HG02943 (cell line): ENCODE data around the gene SULT1A1.
"Not testable (repeated sequence)": the region's sequence is repeated elsewhere in the genome, so short reads cannot be mapped to it uniquely, and the experiment has no call there.

ENCODE experiments used
- ATAC-seq: cut with Tn5 transposase; IDR thresholded peaks from one replicate; pipeline ENCODE4 v1.9.1; 2021; ENCODE audit warnings: mild to moderate bottlenecking, low read depth, moderate library complexity; ENCODE audit not compliant: unreplicated experiment

The SULT1A1 gene

DNA sequence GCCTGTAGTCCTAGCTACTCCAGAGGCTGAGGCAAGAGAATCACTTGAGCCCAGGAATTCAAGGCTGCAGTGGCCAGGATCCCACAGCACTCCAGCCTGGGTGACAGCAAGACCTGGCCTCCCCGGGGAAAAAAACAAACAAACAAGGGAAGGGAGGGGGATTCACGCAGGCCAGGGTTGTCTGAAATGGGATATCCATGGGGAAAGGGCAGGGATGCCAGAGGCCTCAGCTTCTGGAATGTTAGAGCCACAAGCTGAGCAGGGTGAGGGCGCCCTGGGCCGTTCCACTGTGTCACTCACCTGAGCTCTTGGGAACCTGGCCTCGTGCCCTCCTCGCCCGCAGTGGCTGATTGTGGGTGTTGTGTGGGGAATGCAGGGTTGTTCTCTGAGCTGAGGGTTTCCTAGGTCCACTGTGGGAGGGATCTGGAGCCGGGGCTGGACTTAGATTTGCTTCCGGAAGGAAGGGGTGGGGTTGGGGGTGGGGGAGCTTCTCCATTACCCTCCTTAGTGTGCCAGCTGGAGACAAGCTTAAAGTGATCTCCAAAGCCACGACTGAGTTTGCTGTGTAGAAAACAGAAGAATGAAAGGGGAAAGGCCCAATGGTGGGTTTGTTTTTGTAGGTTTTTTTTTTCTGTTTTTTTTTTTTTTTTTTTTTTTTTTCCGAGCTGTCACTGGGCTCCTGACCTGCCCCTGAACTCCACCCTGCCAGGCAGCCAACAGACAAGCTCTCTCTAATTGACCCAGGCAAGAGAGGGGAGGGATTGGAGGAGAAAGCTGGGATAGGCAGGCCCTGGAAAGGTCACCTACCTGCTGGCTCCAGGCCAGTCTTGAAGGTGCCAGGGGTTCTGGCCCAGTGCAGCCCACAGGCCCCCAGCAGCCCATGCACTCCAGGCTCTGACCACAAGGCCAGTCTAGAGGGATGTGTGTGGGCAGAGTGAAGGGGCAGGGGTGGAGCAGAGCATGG lies at the start of gene SULT1A1:
Gene SULT1A1 (minus strand): TSS at position 414 of the 964 bp plus-strand sequence. CDS start 1,189 bp downstream, outside the sequence.
- no peak for ATAC-seq

- ATAC-seq = not testable (repeated sequence)
Observed at GRCh38 chr16:28639959-28640358, 30.1 kb upstream of the SULT1A1 start.

- ATAC-seq = not testable (repeated sequence)
Observed at GRCh38 chr16:28638359-28638758, 28.5 kb upstream of the SULT1A1 start.

DNA sequence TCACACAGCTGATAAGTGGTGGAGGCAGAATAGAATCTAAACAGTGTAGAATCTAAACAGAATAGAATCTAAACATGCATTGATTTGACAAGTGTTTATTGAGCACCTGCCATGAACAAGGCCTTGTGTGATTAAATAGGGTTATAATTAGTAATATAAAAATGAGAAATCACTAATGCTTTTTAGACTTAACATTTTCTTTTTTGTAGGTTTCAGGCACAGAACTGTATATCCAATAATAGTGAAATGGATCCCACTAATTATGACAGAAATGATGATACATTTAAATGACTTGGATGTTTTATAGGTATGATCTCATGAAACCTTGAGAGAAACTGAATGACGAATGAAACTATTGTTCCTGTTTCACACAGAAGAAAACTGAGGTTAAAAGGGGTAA lies 27.9 kb upstream of the SULT1A1 start, which contains the start of gene NPIPB8:
Gene NPIPB8 (plus strand): TSS at position 301 of the 400 bp plus-strand sequence. CDS start 296 bp downstream, outside the sequence.
- ATAC-seq = not testable (repeated sequence)

GRCh38 chr16:28636093-28636823 lies 26.4 kb upstream of the SULT1A1 start:
- not testable (repeated sequence) for ATAC-seq

DNA sequence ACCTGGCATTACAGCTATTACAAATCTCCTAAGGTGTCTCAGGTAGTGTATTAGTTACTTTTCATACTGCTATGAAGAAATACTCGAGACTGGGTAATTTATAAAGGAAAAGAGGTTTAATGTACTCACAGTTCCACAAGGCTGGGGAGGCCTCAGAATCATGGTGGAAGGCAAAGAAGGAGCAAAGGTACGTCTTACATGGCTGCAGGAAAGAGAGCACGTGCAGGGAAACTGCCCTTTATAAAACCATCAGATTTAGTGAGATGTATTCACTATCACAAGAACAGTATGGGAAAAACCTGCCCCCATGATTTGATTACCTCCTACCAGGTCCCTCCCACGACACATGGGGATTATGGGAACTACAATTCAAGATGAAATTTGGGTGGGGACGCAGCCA lies 21.1 kb upstream of the SULT1A1 start:
- ATAC-seq = not testable (repeated sequence)

DNA sequence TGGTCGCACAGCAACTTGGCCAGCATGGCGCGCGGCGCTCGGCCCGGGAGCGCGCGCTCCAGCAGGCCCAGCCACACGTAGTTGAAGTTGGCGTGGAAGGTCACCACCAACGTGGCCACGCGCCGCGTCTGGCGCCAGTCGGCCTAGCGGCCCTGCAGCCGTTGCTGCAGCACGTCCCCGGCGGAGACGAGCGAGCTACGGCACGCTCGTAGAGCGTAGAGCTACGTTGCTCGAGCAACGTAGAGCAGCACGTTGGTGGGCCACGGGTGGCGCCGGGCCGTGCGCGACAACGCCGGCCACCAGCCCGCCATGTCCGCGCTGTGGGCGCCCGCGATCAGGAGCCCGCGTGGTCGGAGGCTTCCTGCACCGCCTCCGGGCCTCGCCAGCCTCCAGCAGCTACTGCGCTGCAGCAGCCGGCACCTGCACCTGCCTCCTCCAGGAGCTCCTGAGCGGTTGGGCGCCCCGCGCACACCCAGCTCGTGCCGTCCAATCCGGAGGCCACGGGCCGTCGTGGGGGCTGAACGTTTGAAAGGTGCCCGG lies 13.4 kb upstream of the SULT1A1 start:
- no peak for ATAC-seq

- not testable (repeated sequence) for ATAC-seq
Observed at GRCh38 chr16:28622532-28623171, 12.8 kb upstream of the SULT1A1 start.

DNA sequence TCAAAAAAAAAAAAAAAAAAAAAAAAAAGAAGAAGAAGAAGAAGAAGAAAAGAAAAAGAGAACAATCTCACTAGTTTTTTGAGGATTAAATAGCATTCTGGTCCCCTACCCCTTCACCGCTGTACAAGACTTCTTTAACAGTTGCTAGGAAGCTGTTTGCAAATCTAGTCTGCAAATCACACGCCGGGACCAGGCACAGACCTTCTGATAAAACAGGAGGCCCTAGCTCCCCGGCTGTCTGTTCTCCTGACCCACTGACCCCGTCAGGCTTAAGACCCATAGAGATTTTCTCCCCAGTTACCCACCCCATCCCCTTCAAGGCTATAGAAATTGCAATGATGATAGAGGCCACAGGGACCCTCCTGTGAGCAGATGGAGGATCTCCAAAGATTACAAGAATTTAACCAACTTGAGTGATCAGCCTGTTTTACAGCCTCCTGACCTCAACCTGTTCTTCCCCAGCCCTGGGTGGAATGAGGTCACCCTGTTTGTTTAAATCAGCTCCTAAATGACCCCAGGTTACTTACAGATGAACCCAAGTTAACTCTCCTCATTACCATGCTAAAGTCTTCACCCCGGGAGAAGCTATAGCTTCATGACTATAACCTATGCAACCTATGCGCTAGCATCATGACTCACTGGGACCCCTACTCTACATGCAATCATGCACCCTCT lies 11.8 kb upstream of the SULT1A1 start:
- no peak for ATAC-seq

- ATAC-seq = not testable (repeated sequence)
Observed at GRCh38 chr16:28620316-28620715, 10.5 kb upstream of the SULT1A1 start.

GRCh38 chr16:28617874-28618273 lies 8.0 kb upstream of the SULT1A1 start:
- ATAC-seq = no peak

DNA sequence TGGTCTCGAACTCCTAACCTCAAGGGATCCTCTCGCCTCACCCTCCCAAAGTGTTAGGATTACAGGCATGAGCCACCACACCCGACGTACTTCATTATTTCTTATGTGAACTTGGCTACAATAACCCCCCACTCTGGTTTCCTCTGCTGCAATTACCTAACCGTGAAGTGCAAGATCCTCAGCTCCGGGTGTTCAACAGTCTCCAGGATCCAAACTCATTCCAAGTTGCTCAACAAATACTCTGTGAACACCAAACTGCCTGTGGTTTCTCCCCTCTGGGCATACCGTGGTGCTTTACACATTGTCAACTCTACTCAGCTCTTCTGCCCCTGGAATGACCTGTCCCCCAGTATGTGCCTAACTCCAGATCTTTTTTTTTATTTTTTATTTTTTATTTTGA lies 6.8 kb upstream of the SULT1A1 start:
- no peak for ATAC-seq

- ATAC-seq = not testable (repeated sequence)
Observed at GRCh38 chr16:28616224-28616577, 6.4 kb upstream of the SULT1A1 start.

DNA sequence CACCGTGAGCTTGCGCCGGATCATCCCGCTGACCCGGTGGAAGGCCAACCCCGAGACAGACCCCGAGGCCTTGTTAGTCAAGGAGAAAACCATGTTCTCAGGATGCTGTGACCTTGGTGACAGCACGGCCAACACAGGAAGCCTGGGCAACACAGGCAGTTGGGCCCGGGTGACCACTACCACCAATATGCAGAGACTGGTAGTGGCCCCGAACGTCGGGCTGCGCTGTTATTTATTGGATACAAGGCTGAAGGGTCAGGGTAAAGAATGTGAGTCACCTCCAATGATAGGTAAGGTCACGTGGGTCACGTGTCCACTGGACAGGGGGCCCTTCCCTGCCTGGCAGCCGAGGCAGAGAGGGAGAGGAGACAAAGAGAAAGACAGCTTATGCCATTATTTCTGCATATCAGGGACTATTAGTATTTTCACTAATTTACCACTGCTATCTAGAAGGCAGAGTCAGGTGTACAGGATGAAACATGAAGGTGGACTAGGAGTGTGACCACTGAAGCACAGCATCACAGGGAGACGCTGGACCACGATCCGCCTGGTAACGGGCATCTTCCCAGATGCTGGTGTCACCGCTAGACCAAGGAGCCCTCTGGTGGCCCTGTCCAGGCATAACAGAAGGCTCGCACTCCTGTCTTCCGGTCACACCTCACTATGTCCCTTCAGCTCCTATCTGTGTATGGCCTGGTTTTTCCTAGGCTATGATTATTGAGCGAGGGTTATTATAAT lies 5.8 kb upstream of the SULT1A1 start:
- ATAC-seq = not testable (repeated sequence)

DNA sequence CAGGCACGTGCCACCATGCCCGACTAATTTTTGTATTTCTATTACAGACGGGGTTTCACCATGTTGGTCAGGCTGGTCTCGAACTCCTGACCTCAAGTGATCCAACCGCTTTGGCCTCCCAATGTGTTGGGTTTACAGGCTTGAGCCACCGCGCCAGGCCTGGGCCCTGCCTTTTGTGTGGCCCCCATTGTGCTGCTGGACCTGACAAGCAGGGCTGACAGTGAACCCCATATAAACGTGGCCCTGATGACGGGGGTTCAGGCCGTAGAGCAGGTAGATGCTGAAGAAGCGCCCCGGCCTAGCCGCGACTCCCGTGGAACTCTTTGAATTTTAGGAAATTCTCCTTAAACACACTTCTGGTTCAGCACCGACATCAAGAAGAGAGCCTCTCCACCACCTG lies 4.7 kb upstream of the SULT1A1 start:
- ATAC-seq = not testable (repeated sequence)

DNA sequence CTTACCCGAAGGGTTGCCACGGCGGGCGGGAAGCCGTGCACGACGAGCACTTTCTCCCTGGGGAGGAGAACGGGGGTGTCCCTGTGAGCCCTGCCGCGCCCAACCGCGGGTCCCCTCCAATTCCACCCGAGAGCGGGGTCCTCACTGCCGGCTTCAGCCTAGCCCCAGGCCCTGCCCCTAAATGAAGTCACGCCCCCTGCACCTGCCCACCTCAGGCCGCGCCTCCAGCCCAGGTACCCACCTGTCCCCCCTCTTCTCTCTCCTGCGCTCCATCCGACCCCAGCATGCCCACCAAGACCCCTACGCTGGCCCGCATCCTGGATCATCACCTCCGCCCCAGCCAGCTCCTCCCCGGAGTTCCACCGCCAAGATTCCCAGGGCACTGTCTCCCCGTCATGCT lies 4.1 kb upstream of the SULT1A1 start:
- not testable (repeated sequence) for ATAC-seq

DNA sequence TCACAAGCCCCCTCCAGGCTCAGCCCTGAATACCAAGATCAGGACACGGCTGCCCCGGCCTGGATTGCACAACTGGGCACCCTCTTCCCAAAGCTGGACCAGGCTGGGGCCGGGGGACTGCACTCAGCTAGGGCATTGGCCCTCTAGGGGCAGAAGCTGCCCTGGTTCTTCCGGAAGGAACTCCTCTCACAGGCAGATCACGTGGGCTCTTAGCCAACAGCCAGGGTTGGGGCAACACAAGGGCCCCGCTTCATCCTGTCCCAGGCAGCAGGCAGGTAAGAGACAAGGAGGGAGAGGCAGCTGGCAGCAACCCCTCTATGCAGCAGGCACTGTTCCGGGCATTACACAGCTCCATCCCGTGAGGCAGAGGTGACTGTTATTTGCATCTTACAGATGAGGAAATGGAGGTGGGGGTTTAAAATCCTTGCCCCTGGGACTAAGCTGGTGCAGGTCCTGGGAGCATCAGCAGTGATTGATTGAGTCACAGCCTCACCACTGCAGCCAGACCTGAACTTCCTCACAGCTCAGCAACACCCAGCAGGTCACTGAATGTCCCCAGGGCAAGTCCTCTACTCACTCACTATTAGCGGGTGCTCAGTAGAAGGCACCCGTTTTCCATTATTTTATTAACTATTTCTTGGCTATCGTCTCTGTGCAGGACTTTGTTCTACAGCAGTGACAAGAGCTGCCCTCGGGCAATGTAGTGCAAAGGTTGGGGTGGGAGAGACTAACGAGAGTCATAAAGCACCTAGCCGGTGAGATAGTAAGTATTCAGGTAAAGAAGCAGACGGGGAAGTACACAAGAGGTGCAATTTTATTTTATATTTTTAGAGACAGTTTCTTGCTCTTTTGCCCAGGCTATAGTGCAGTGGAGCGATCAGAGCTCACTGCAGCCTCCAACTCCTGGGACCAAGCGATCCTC lies 2.8 kb upstream of the SULT1A1 start:
- not testable (repeated sequence) for ATAC-seq

- ATAC-seq = no peak
Observed at GRCh38 chr16:28610595-28611191, 849 bp upstream of the SULT1A1 start.
